GM12874 (cell line): ENCODE measurements around the gene EME2.

Experiments used
- CTCF ChIP-seq: IDR thresholded peaks from 2 replicates; pipeline ENCODE4 v1.5.1; 2011; ENCODE audit warnings: low read depth, mild to moderate bottlenecking, control low read depth, low read length, moderate library complexity; ENCODE audit not compliant: insufficient read depth

EME2 gene

DNA sequence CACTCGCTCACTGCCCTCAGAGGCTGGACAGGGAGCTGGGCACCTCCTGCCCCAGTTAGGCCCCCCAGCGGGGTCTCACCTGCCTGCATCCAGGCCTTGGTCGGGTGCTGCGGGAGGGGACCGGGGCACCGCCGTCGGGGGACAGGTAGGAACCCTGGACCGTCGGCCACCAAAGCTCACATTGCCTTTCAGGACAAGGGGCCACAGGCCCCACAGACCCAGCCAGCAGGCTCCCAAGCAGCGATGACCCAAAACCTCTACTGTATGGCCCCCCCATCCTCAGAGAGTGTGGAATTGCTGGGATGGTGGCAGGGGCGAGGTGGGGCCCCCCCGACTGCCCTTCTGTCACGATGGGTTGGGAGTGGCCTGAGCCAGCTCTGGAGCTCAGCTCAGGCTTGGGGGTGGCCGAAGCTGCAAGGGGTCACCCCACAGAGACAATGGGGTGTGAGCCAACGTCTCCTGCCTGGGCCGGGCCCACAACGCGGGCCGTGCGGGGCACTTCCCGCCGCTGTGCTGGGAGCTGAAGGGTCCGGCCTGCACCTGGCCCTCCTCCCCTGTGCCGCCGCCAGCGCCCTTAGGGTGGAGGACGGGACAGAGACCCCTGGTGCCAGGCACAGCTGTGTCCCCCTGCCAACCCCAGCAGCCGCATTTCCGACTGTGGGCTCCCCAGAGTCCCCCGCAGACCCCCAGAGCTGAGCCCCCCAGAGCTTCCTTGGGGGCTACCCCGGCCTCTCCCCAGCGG, 20.4 kb downstream of the EME2 start:
- no peak for TF ChIP-seq CTCF

- TF ChIP-seq CTCF, result no peak
Measured at GRCh38 chr16:1793578-1794220, 21.1 kb downstream of the EME2 start, which contains the start of gene IGFALS. Gene IGFALS, minus strand, starts transcription at chr16:1793705. Its CDS starts 53 bp downstream, at chr16:1793652.

- TF ChIP-seq CTCF, result no peak
Measured at GRCh38 chr16:1794221-1794871, 21.7 kb downstream of the EME2 start.

DNA sequence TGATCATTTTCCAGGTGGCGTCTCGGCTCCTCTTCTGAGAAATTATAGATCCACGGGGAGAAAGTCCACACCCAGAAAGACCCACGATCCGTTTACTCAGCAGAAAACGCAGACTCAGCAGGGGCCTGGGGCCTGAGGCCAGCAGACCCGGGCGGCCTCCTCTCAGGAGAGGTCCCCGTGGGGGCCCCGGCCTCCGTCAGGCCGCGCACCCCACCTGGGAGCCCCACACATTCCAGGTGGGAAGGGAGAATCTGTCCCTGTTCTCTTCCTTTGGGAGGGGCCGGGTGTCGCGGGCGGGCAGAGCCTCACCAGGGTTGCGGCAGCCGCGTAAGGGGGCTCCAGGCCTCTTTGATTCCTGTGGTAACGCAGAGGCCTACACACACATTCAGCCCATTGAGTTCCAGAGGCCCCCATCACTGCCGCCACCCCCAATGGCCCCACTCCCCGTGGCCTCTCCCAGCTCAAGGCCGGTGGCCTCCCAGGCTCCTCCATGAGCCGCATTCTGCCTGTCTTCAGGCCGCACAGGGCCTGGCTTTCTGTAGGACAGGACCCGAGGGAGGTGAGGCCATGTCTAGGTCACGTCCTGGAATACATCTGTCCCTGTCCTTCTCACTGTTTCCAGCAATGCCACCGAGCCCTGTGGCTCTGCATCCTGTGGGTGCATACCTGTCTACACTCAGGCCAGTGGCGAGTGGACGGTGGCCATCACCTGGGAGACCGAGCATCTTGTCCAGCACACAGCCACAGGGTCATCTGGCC, 22.5 kb downstream of the EME2 start:
- no peak for TF ChIP-seq CTCF

DNA sequence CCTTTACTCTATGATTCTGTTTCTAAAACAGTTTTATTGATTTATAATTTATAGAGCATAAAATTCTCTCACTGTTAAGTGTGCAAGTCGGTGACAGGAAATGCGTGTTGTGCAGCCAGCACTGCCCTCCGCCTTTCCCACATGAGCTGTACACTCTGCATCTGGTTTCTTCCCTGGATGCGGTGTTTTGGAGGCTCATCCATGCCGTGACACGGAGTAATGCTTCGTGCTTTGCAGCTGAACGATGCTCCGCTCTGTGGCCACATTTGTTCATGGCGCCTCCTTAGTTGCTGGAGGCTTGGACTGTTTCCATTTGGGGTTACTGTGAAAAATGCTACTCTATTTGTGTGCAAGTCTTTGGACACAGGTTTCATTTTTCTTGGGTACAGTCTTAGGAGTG, 28.1 kb downstream of the EME2 start:
- TF ChIP-seq CTCF, result no peak

GRCh38 chr16:1807626-1808025, 35.0 kb downstream of the EME2 start:
- TF ChIP-seq CTCF, result no peak

GRCh38 chr16:1808691-1809090, 36.1 kb downstream of the EME2 start:
- TF ChIP-seq CTCF, result no peak
